ENCODE measurements around the gene LMBR1L.
"Not testable (repeated sequence)": the region's sequence is repeated elsewhere in the genome, so short reads cannot be mapped to it uniquely, and the experiment has no call there.

LMBR1L gene

GRCh38 chr12:49068879-49069506 lies 41.7 kb downstream of the LMBR1L start:
- peak; percentile 26 for DNase-seq
- TF ChIP-seq, protein P1, sequence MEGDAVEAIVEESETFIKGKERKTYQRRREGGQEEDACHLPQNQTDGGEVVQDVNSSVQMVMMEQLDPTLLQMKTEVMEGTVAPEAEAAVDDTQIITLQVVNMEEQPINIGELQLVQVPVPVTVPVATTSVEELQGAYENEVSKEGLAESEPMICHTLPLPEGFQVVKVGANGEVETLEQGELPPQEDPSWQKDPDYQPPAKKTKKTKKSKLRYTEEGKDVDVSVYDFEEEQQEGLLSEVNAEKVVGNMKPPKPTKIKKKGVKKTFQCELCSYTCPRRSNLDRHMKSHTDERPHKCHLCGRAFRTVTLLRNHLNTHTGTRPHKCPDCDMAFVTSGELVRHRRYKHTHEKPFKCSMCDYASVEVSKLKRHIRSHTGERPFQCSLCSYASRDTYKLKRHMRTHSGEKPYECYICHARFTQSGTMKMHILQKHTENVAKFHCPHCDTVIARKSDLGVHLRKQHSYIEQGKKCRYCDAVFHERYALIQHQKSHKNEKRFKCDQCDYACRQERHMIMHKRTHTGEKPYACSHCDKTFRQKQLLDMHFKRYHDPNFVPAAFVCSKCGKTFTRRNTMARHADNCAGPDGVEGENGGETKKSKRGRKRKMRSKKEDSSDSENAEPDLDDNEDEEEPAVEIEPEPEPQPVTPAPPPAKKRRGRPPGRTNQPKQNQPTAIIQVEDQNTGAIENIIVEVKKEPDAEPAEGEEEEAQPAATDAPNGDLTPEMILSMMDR (IDR thresholded peaks at IDR 0.05), result no peak
- peaks cover 17% of the 10 kb centered on the region for H3K27me3 Mint-ChIP-seq (ENCODE audit: low read depth, poor library complexity)
- no peaks in the 10 kb centered on the region for H3K9me3 Mint-ChIP-seq
- H3K4me3 Mint-ChIP-seq, result peak overlapping the region; percentile 92
- no peaks in the 10 kb centered on the region for H3K36me3 Mint-ChIP-seq (ENCODE audit: low read depth)
- H3K27ac Mint-ChIP-seq, result no peak overlapping the region
- H3K4me1 Mint-ChIP-seq, result peaks cover 21% of the 10 kb centered on the region

DNA sequence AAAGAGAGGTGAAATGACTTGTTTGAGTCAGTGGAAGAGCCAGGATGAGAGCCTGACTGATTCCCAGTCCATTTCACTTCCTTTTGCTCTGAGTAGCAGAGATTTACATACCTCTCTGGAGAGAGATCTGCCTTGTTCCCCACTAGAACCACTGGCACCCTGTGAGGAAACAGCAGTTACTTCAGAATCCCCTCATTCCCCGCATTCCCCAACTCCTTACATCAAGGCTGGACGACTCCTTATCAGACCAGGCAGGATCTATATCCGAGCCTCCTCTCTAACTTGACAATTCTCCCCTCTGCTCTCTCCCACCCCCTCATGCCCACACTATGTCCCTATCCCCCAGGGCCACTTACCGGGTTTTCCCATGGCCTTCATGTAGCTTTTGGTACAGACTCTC lies 44.5 kb downstream of the LMBR1L start:
- no peak overlapping the region for H3K4me3 Mint-ChIP-seq
- H3K4me1 Mint-ChIP-seq, result peaks cover 29% of the 10 kb centered on the region
- no peak overlapping the region for H3K27ac Mint-ChIP-seq
- peaks cover 11% of the 10 kb centered on the region for H3K27me3 Mint-ChIP-seq (ENCODE audit: low read depth, poor library complexity)
- H3K9me3 Mint-ChIP-seq, result no peaks in the 10 kb centered on the region
- TF ChIP-seq, protein P1 (IDR thresholded peaks at IDR 0.05), result no peak
- no peak for DNase-seq
- H3K36me3 Mint-ChIP-seq (ENCODE audit: low read depth), result no peaks in the 10 kb centered on the region

- Mint-ChIP-seq H3K4me1 (peaks cover 26% of the 10 kb centered on the region), H3K9me3 (no peaks in the 10 kb centered on the region), H3K4me3 (no peak overlapping the region), H3K27me3 (ENCODE audit: low read depth, poor library complexity) (peaks cover 11% of the 10 kb centered on the region), H3K27ac (no peak overlapping the region), H3K36me3 (ENCODE audit: low read depth) (no peaks in the 10 kb centered on the region)
- DNase-seq, result no peak
- TF ChIP-seq, protein P1 (IDR thresholded peaks at IDR 0.05), result no peak
Observed at GRCh38 chr12:49064767-49065152, 45.9 kb downstream of the LMBR1L start.

- H3K4me1 Mint-ChIP-seq, result peaks cover 37% of the 10 kb centered on the region
- not testable (repeated sequence) for DNase-seq; H3K27me3 Mint-ChIP-seq (ENCODE audit: low read depth, poor library complexity); H3K27ac Mint-ChIP-seq; H3K36me3 Mint-ChIP-seq (ENCODE audit: low read depth); H3K9me3 Mint-ChIP-seq
- H3K4me3 Mint-ChIP-seq, result peak overlapping the region; percentile 94
Observed at GRCh38 chr12:49061916-49062315, 48.7 kb downstream of the LMBR1L start.

DNA sequence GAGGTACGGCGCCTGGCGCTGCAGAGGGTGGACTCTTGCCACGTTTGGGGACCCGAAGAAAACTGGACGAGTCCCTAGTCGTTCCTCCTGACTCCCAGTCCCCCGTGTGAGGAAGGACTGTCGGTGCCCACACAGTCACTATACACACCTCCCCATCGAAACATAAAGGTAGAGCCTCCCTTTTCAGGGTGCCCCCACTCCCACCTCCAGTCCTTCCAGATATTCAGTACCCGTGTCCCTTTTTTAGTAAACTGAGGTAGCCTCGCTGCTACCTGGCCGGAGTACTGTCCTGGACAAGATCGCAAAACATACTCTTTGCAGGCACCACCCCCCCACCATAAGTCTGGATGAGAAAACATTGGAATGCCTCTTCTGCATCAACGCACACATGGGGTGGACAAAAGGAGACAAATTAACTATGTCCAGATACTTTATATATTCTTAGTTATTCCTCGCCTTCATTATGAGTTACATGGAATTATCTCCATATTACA lies 49.4 kb downstream of the LMBR1L start:
- Mint-ChIP-seq H3K4me3 (peak overlapping the region; percentile 94), H3K9me3 (no peaks in the 10 kb centered on the region), H3K4me1 (peaks cover 44% of the 10 kb centered on the region), H3K36me3 (ENCODE audit: low read depth) (no peaks in the 10 kb centered on the region), H3K27ac (peak overlapping the region; percentile 98), H3K27me3 (ENCODE audit: low read depth, poor library complexity) (no peaks in the 10 kb centered on the region)
- peak; percentile 13 for DNase-seq
- TF ChIP-seq, protein P1 (IDR thresholded peaks at IDR 0.05), result no peak

GRCh38 chr12:49060237-49061156 lies 50.1 kb downstream of the LMBR1L start, which contains the start of gene KMT2D:
TSS of gene KMT2D (minus strand) at chr12:49060794. CDS start at chr12:49055324, 5,470 bp downstream.
- peaks cover 51% of the 10 kb centered on the region for H3K4me1 Mint-ChIP-seq

More at GRCh38 chr12:49060237-49061156, 50.1 kb downstream of the LMBR1L start, which contains the start of gene KMT2D:
- H3K27me3 Mint-ChIP-seq (ENCODE audit: low read depth, poor library complexity), result no peaks in the 10 kb centered on the region
- TF ChIP-seq, protein P1 (IDR thresholded peaks at IDR 0.05), result no peak
- DNase-seq, result peak; percentile 91
- peaks cover 6% of the 10 kb centered on the region for H3K36me3 Mint-ChIP-seq (ENCODE audit: low read depth)
- no peaks in the 10 kb centered on the region for H3K9me3 Mint-ChIP-seq
- H3K4me3 Mint-ChIP-seq, result peak within 1 kb of the TSS; percentile 96
- peak within 1 kb of the TSS; percentile 98 for H3K27ac Mint-ChIP-seq
